Stimulated activated CD8-positive, alpha-beta memory T cell treated with anti-CD3 and anti-CD28 coated beads, Interleukin-15, amount 100 ng/mL, for 48 hours (primary cell): ENCODE data around the gene CBX3.
"Not testable (repeated sequence)": the region's sequence is repeated elsewhere in the genome, so short reads cannot be mapped to it uniquely, and the experiment has no call there.

Experiments used
- DNase-seq, 2 donors: peaks; one replicate each; pipeline ENCODE4 v3.0.0-alpha.2; 2020; ENCODE audit warnings: low read depth in 2 of 2

Gene CBX3

GRCh38 chr7:26170663-26171062, 30.9 kb upstream of the CBX3 start:
- no peak for DNase-seq

GRCh38 chr7:26171601-26172000, 29.9 kb upstream of the CBX3 start:
- DNase-seq, result no peak

- DNase-seq, result no peak
These were observed 29.5 kb upstream of the CBX3 start for GRCh38 chr7:26172048-26172447.

- not testable (repeated sequence) for DNase-seq
These were observed 25.6 kb upstream of the CBX3 start for GRCh38 chr7:26175903-26176302.

- DNase-seq, result not testable (repeated sequence)
These were observed 24.8 kb upstream of the CBX3 start for GRCh38 chr7:26176696-26177095.

GRCh38 chr7:26177269-26177668, 24.3 kb upstream of the CBX3 start:
- not testable (repeated sequence) for DNase-seq

GRCh38 chr7:26178272-26178960, 23.1 kb upstream of the CBX3 start:
- no peak for DNase-seq

GRCh38 chr7:26179422-26179821, 22.1 kb upstream of the CBX3 start:
- no peak for DNase-seq

- DNase-seq, result no peak
These were observed 21.6 kb upstream of the CBX3 start for GRCh38 chr7:26179826-26180497.

GRCh38 chr7:26180792-26181198, 20.8 kb upstream of the CBX3 start:
- no peak for DNase-seq

GRCh38 chr7:26181474-26182227, 19.9 kb upstream of the CBX3 start:
- DNase-seq, result no peak

GRCh38 chr7:26182283-26182682, 19.3 kb upstream of the CBX3 start:
- DNase-seq, result no peak

GRCh38 chr7:26182706-26183105, 18.8 kb upstream of the CBX3 start:
- DNase-seq, result no peak

GRCh38 chr7:26183545-26184280, 17.8 kb upstream of the CBX3 start:
- no peak for DNase-seq

- not testable (repeated sequence) for DNase-seq
These were observed 17.1 kb upstream of the CBX3 start for GRCh38 chr7:26184281-26185101.

GRCh38 chr7:26185131-26185843, 16.3 kb upstream of the CBX3 start:
- no peak for DNase-seq

- DNase-seq, result no peak
These were observed 15.7 kb upstream of the CBX3 start for GRCh38 chr7:26185844-26186180.

GRCh38 chr7:26186364-26187311, 14.9 kb upstream of the CBX3 start:
- DNase-seq, result no peak

GRCh38 chr7:26187380-26188205, 14.0 kb upstream of the CBX3 start:
- no peak for DNase-seq
